Osteoblast (primary cell): ENCODE data around the gene ILRUN. TPM values are rescaled to one million over a fixed set of nuclear protein-coding genes. Genes with fewer than 3 reads are reported as not detected.

Experiments
- DNase-seq: peaks from one replicate; pipeline ENCODE4 v3.0.0; 2011; ENCODE audit warnings: low spot score, mixed read lengths; ENCODE audit not compliant: insufficient read length; ENCODE audit errors: missing footprints
- H2AFZ ChIP-seq: 2 replicates; pipeline ENCODE4 v1.6.0; 2011; ENCODE audit warnings: mild to moderate bottlenecking, low read length
- H3K27ac ChIP-seq: 2 replicates; pipeline ENCODE4 v1.5.1; 2011; ENCODE audit warnings: mild to moderate bottlenecking, low read depth, low read length, moderate library complexity
- H3K27me3 ChIP-seq: 2 replicates; pipeline ENCODE4 v1.6.0; 2012; ENCODE audit warnings: mild to moderate bottlenecking, control low read depth, inconsistent platforms, low read length, moderate library complexity; ENCODE audit not compliant: insufficient read depth
- H3K36me3 ChIP-seq: 2 replicates; pipeline ENCODE4 v1.5.1; 2011; ENCODE audit warnings: mild to moderate bottlenecking, low read length, control low read depth, moderate library complexity; ENCODE audit not compliant: insufficient read depth
- H3K4me1 ChIP-seq: 2 replicates; pipeline ENCODE4 v1.5.1; 2011; ENCODE audit warnings: mild to moderate bottlenecking, low read length, control low read depth, moderate library complexity; ENCODE audit not compliant: insufficient read depth
- H3K4me2 ChIP-seq: 2 replicates; pipeline ENCODE4 v1.6.0; 2011; ENCODE audit warnings: mild to moderate bottlenecking, low read length; ENCODE audit not compliant: insufficient read depth
- H3K4me3 ChIP-seq: fragments of 200-600 bp; sonication (generic); 3 replicates; pipeline ENCODE4 v1.5.1; 2012; ENCODE audit warnings: mild to moderate bottlenecking, low read length, inconsistent platforms; ENCODE audit not compliant: insufficient read depth
- H3K79me2 ChIP-seq: 2 replicates; pipeline ENCODE4 v1.6.0; 2012; ENCODE audit warnings: mild to moderate bottlenecking, low read length, control low read depth, inconsistent platforms; ENCODE audit not compliant: insufficient read depth
- H3K9me3 ChIP-seq: 2 replicates; pipeline ENCODE4 v1.5.1; 2011; ENCODE audit warnings: low read depth, low read length, control low read depth
- H4K20me1 ChIP-seq: 2 replicates; pipeline ENCODE4 v1.6.0; 2012; ENCODE audit warnings: mild to moderate bottlenecking, low read length, control low read depth; ENCODE audit not compliant: insufficient read depth
- small RNA-seq: library from RNA; depleted of rRNA; stranded (forward); fragments of <200 nt; gene quantifications from one replicate; pipeline ENCODE3, GENCODE V24; 2012
- total RNA-seq: library from RNA; depleted of rRNA; stranded (reverse); fragments of >200 nt; gene quantifications from 2 replicates; pipeline ENCODE4 v1.2.3, GENCODE V29; 2012
- TF ChIP-seq, protein P1 (sequence below): IDR thresholded peaks from 2 replicates; pipeline ENCODE4 v1.5.1; 2011; ENCODE audit warnings: mild to moderate bottlenecking, low read depth, low read length, moderate library complexity; ENCODE audit errors: extremely low read depth

The ILRUN gene
- total RNA-seq, 1 donor, result 38.0 TPM

- Histone ChIP-seq H2AFZ (no peak overlapping the region), H3K4me3 (no peak overlapping the region), H4K20me1 (peaks cover 19% of the 10 kb centered on the region), H3K9me3 (no peaks in the 10 kb centered on the region), H3K27me3 (no peaks in the 10 kb centered on the region), H3K36me3 (peaks cover 29% of the 10 kb centered on the region), H3K4me1 (peaks cover 4% of the 10 kb centered on the region), H3K27ac (no peak overlapping the region), H3K4me2 (no peak overlapping the region), H3K79me2 (peaks cover 85% of the 10 kb centered on the region)
- TF ChIP-seq, protein P1, sequence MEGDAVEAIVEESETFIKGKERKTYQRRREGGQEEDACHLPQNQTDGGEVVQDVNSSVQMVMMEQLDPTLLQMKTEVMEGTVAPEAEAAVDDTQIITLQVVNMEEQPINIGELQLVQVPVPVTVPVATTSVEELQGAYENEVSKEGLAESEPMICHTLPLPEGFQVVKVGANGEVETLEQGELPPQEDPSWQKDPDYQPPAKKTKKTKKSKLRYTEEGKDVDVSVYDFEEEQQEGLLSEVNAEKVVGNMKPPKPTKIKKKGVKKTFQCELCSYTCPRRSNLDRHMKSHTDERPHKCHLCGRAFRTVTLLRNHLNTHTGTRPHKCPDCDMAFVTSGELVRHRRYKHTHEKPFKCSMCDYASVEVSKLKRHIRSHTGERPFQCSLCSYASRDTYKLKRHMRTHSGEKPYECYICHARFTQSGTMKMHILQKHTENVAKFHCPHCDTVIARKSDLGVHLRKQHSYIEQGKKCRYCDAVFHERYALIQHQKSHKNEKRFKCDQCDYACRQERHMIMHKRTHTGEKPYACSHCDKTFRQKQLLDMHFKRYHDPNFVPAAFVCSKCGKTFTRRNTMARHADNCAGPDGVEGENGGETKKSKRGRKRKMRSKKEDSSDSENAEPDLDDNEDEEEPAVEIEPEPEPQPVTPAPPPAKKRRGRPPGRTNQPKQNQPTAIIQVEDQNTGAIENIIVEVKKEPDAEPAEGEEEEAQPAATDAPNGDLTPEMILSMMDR, result no peak
- DNase-seq, result no peak
Observed at GRCh38 chr6:34648806-34649205, 47.8 kb downstream of the ILRUN start.

Small RNAs within 50 kb of the gene (small RNA-seq; reads per million reads assigned to genes)
- not detected for gene RN7SL200P

Other genes with a start within 250 kb of the ILRUN start
- not detected in 2 replicates for gene PACSIN1, start 230.7 kb downstream of the ILRUN start, total RNA-seq
- 0.29 TPM in 1 of 2 replicates, not detected in the other for gene SPDEF, start 140.4 kb downstream of the ILRUN start, total RNA-seq
- 50.7 and 56.5 TPM in 2 replicates for gene SNRPC, start 60.7 kb upstream of the ILRUN start, total RNA-seq
- 9.7 and 13.0 TPM in 2 replicates for gene BLTP3A, start 95.3 kb upstream of the ILRUN start, total RNA-seq
- gene TAF11, start 191.3 kb upstream of the ILRUN start, total RNA-seq, result 16.6 and 20.3 TPM in 2 replicates
- gene ANKS1A, start 192.5 kb upstream of the ILRUN start, total RNA-seq, result 7.2 and 8.3 TPM in 2 replicates